Fibroblast of lung (primary cell): ENCODE data around the gene AP3D1. TPM values are rescaled to one million over a fixed set of nuclear protein-coding genes. Genes with fewer than 3 reads are reported as not detected.

ENCODE experiments used
- DNase-seq, 2 donors: peaks; one replicate each; pipeline versions ENCODE4 v3.0.0 to v3.0.0-alpha.2; 2010; ENCODE audit warnings: low read depth in 2 of 2
- H2AFZ ChIP-seq: 2 replicates; pipeline ENCODE4 v1.5.1; 2012; ENCODE audit warnings: low read length, control low read depth, inconsistent platforms
- H3K27ac ChIP-seq: 2 replicates; pipeline ENCODE4 v1.5.1; 2011; ENCODE audit warnings: low read length, control low read depth; ENCODE audit not compliant: insufficient read depth
- H3K27me3 ChIP-seq: 2 replicates; pipeline ENCODE4 v1.5.1; 2011; ENCODE audit warnings: mild to moderate bottlenecking, low read length; ENCODE audit not compliant: control insufficient read depth, insufficient read depth
- H3K36me3 ChIP-seq: 2 replicates; pipeline ENCODE4 v1.5.1; 2011; ENCODE audit warnings: low read length; ENCODE audit not compliant: control insufficient read depth, insufficient read depth
- H3K4me1 ChIP-seq: 2 replicates; pipeline ENCODE4 v1.5.1; 2011; ENCODE audit warnings: low read length; ENCODE audit not compliant: control insufficient read depth, insufficient read depth; ENCODE audit errors: extremely low read depth
- H3K4me2 ChIP-seq: 2 replicates; pipeline ENCODE4 v1.5.1; 2011; ENCODE audit warnings: low read length, control low read depth; ENCODE audit not compliant: insufficient read depth; ENCODE audit errors: extremely low read depth
- H3K4me3 ChIP-seq, 4 experiments: fragments of 200-600 bp in 1 of 4; sonication (generic) in 1 of 4; replicated peaks in 1 of 4; 2 replicates each; pipeline ENCODE4 v1.5.1; 2011 to 2016; ENCODE audit warnings: low read length in 4 of 4, low read depth in 3 of 4, mild to moderate bottlenecking in 3 of 4, control low read depth in 2 of 4, inconsistent platforms in 1 of 4, mixed read lengths in 1 of 4; ENCODE audit not compliant: insufficient read depth in 1 of 4; ENCODE audit errors: control extremely low read depth in 1 of 4
- H3K79me2 ChIP-seq: 2 replicates; pipeline ENCODE4 v1.5.1; 2012; ENCODE audit warnings: mild to moderate bottlenecking, low read length, inconsistent platforms; ENCODE audit not compliant: control insufficient read depth, insufficient read depth
- H3K9ac ChIP-seq: 2 replicates; pipeline ENCODE4 v1.5.1; 2011; ENCODE audit warnings: mild to moderate bottlenecking, low read length, control low read depth; ENCODE audit not compliant: insufficient read depth
- H3K9me3 ChIP-seq: 2 replicates; pipeline ENCODE4 v1.5.1; 2012; ENCODE audit warnings: low read depth, low read length; ENCODE audit not compliant: control insufficient read depth, insufficient read depth
- H4K20me1 ChIP-seq: 2 replicates; pipeline ENCODE4 v1.5.1; 2011; ENCODE audit warnings: low read length; ENCODE audit not compliant: control insufficient read depth, insufficient read depth; ENCODE audit errors: extremely low read depth
- EZH2 ChIP-seq: IDR thresholded peaks from 2 replicates; pipeline ENCODE4 v1.5.1; 2012; ENCODE audit warnings: low read length, control low read depth, mild to moderate bottlenecking; ENCODE audit errors: missing control alignments
- polyA plus RNA-seq, 2 donors: library from polyadenylated mRNA; depleted of rRNA in 1 of 2; stranded (reverse) in 1 of 2; unstranded in 1 of 2; fragments of >200 nt; gene quantifications; 2 replicates each; pipeline ENCODE4 v1.2.1, GENCODE V29; 2011 to 2012; ENCODE audit warnings: missing spikeins in 1 of 2
- total RNA-seq: library from RNA; depleted of rRNA; stranded (reverse); fragments of >200 nt; gene quantifications from 2 replicates; pipeline ENCODE4 v1.2.1, GENCODE V29; 2014
- TF ChIP-seq, protein P1 (sequence below), 2 donors: IDR thresholded peaks in 1 of 2; conservative IDR thresholded peaks in 1 of 2; 1 replicate in 1 of 2; 2 replicates in 1 of 2; pipeline ENCODE4 v1.5.1; 2011 to 2012; ENCODE audit warnings: low read length in 2 of 2, control low read depth in 1 of 2, inconsistent platforms in 1 of 2, low read depth in 1 of 2, mild to moderate bottlenecking in 1 of 2

Gene AP3D1
- total and polyA plus RNA-seq, 2 donors (not counting 1 experiment from before 2014, with no cell fraction given): 68.0 to 99.9 TPM

DNA sequence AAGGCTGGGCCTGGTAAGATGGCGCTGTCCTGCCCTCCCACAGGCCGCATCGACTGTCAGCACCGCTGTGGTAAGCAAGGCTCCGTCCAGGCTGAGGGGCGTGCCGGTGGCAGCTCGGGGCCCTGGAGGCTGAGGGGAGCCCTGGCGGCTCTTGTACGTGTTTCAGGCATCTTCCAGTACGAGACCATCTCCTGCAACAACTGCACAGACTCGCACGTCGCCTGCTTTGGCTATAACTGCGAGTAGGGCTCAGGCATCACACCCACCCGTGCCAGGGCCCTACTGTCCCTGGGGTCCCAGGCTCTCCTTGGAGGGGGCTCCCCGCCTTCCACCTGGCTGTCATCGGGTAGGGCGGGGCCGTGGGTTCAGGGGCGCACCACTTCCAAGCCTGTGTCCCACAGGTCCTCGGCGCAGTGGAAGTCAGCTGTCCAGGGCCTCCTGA is 53.5 kb downstream of the AP3D1 start:
- no peak for DNase-seq
- no peaks in the 10 kb centered on the region for H3K4me1 ChIP-seq

DNA sequence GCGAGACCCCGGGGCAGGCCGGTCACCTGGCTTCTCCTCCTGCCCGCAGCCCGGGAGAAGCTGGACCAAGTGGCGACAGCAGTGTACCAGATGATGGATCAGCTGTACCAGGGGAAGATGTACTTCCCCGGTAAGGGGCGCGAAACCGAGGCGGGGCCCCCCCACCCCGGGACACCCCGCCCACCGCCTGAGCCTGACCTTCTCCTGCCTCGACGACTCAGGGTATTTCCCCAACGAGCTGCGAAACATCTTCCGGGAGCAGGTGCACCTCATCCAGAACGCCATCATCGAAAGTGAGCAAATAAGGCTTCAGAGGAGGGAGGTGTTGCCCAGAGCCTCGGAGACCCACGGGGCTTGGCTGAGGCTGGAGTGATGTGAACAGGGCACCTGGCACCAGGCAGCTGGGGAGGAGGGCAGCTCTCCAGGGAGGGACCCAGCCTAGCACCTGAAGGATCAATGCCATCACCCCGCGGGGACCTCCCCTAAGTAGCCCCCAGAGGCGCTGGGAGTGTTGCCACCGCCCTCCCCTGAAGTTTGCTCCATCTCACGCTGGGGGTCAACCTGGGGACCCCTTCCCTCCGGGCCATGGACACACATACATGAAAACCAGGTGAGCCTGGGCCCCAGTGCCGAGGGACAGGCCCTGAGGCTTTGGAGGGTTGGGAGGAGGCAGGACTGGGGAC is 54.0 kb downstream of the AP3D1 start:
- Histone ChIP-seq H3K9ac (no peak overlapping the region), H3K4me1 (no peaks in the 10 kb centered on the region), H2AFZ (no peak overlapping the region), H3K9me3 (no peaks in the 10 kb centered on the region), H3K27ac (no peak overlapping the region), H3K36me3 (peaks cover 24% of the 10 kb centered on the region), H3K27me3 (no peaks in the 10 kb centered on the region), H3K4me2 (peak overlapping the region; percentile 61), H4K20me1 (no peaks in the 10 kb centered on the region), H3K79me2 (peaks cover 32% of the 10 kb centered on the region), H3K4me3 (peak overlapping the region; percentile 16 to 54 (median 38))
- DNase-seq: no peak
- no peak for TF ChIP-seq EZH2
- TF ChIP-seq, protein P1, sequence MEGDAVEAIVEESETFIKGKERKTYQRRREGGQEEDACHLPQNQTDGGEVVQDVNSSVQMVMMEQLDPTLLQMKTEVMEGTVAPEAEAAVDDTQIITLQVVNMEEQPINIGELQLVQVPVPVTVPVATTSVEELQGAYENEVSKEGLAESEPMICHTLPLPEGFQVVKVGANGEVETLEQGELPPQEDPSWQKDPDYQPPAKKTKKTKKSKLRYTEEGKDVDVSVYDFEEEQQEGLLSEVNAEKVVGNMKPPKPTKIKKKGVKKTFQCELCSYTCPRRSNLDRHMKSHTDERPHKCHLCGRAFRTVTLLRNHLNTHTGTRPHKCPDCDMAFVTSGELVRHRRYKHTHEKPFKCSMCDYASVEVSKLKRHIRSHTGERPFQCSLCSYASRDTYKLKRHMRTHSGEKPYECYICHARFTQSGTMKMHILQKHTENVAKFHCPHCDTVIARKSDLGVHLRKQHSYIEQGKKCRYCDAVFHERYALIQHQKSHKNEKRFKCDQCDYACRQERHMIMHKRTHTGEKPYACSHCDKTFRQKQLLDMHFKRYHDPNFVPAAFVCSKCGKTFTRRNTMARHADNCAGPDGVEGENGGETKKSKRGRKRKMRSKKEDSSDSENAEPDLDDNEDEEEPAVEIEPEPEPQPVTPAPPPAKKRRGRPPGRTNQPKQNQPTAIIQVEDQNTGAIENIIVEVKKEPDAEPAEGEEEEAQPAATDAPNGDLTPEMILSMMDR (conservative IDR thresholded peaks at IDR 0.05 in 1 of 2, IDR thresholded peaks at IDR 0.05 in 1 of 2; ENCODE audit: low read depth in 1 of 2, low read length in 2 of 2): no peak

More for the DNA sequence above, 53.5 kb downstream of the AP3D1 start:
- Histone ChIP-seq H3K36me3 (peaks cover 24% of the 10 kb centered on the region), H3K79me2 (peaks cover 28% of the 10 kb centered on the region), H4K20me1 (no peaks in the 10 kb centered on the region), H2AFZ (no peak overlapping the region), H3K9ac (no peak overlapping the region), H3K4me3 (no peak overlapping the region), H3K27me3 (no peaks in the 10 kb centered on the region), H3K4me2 (no peak overlapping the region), H3K9me3 (no peaks in the 10 kb centered on the region), H3K27ac (no peak overlapping the region)
- TF ChIP-seq EZH2: no peak
- TF ChIP-seq, protein P1 (conservative IDR thresholded peaks at IDR 0.05 in 1 of 2, IDR thresholded peaks at IDR 0.05 in 1 of 2; ENCODE audit: low read depth in 1 of 2, low read length in 2 of 2): no peak

DNA sequence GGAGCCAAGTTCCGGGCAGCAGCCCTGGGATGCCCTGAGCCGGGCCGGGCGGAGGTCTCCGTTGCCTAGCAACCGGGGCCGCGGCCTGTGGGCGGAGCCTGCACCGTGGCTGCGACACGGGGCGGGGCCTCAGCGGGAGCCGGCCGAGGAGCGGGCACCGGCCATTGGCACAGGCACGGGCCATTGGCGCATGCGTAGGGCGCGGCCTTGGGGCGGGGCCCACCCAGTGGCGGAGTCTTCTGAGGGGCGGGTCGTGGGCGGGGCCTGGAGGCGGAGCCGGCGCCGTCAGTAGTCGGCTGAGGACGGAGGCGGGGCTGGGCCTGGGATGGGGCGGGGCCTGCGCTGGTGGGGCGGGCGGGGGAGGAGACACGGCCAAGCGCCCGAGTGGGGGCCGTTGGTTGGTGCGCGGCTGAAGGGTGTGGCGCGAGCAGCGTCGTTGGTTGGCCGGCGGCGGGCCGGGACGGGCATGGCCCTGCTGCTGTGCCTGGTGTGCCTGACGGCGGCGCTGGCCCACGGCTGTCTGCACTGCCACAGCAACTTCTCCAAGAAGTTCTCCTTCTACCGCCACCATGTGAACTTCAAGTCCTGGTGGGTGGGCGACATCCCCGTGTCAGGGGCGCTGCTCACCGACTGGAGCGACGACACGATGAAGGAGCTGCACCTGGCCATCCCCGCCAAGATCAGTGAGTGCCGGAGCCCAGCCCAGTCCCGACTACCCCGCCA is 54.7 kb downstream of the AP3D1 start, which contains the start of gene IZUMO4:
IZUMO4 (plus strand) TSS at position 436 of the 723 bp plus-strand sequence; CDS start at position 467, 31 bp downstream.
- Histone ChIP-seq H3K27me3 (no peaks in the 10 kb centered on the region), H3K4me2 (peak within 1 kb of the TSS; percentile 61), H3K27ac (peak within 1 kb of the TSS; percentile 73), H2AFZ (no peak within 1 kb of the TSS), H3K4me3 (peak within 1 kb of the TSS; percentile 53 to 71 (median 65)), H3K9ac (peak within 1 kb of the TSS; percentile 90), H3K79me2 (peaks cover 36% of the 10 kb centered on the region), H4K20me1 (no peaks in the 10 kb centered on the region), H3K9me3 (no peaks in the 10 kb centered on the region), H3K4me1 (no peaks in the 10 kb centered on the region), H3K36me3 (peaks cover 20% of the 10 kb centered on the region)
- TF ChIP-seq, protein P1 (conservative IDR thresholded peaks at IDR 0.05 in 1 of 2, IDR thresholded peaks at IDR 0.05 in 1 of 2; ENCODE audit: low read depth in 1 of 2, low read length in 2 of 2): peak in 1 of 2 donors; percentile 40
- TF ChIP-seq EZH2: no peak
- peak; percentile 90 to 98 for DNase-seq
